Stimulated activated CD4-positive, alpha-beta T cell treated with anti-CD3 and anti-CD28 coated beads, Interleukin-15, amount 100 ng/mL, for 48 hours (primary cell): Measurements from ENCODE around the gene NREP.
"Not testable (repeated sequence)": the region's sequence is repeated elsewhere in the genome, so short reads cannot be mapped to it uniquely, and the experiment has no call there.

ENCODE experiments used
- DNase-seq, 2 donors: peaks; one replicate each; pipeline ENCODE4 v3.0.0-alpha.2; 2020; ENCODE audit warnings: low read depth in 2 of 2

The NREP gene

GRCh38 chr5:111739416-111739815 lies 17.6 kb downstream of the NREP start:
- DNase-seq: no peak

- no peak for DNase-seq
Measured at GRCh38 chr5:111738118-111738517, 18.9 kb downstream of the NREP start.

- DNase-seq: no peak
Measured at GRCh38 chr5:111737716-111738115, 19.3 kb downstream of the NREP start.

- DNase-seq: peak; percentile 30 to 42
Measured at GRCh38 chr5:111735583-111736270, 21.3 kb downstream of the NREP start.

GRCh38 chr5:111734597-111734996 lies 22.4 kb downstream of the NREP start:
- no peak for DNase-seq

GRCh38 chr5:111734013-111734412 lies 23.0 kb downstream of the NREP start:
- DNase-seq: peak in 1 of 2 donors; percentile 3

- no peak for DNase-seq
Measured at GRCh38 chr5:111733571-111733970, 23.4 kb downstream of the NREP start.

GRCh38 chr5:111731638-111732037 lies 25.4 kb downstream of the NREP start:
- DNase-seq: no peak

GRCh38 chr5:111730659-111731382 lies 26.2 kb downstream of the NREP start:
- no peak for DNase-seq

- no peak for DNase-seq
Measured at GRCh38 chr5:111728941-111729340, 28.1 kb downstream of the NREP start.

- no peak for DNase-seq
Measured at GRCh38 chr5:111726986-111727385, 30.0 kb downstream of the NREP start.

- DNase-seq: no peak
Measured at GRCh38 chr5:111722140-111722539, 34.9 kb downstream of the NREP start.

- no peak for DNase-seq
Measured at GRCh38 chr5:111720333-111720890, 36.6 kb downstream of the NREP start.

GRCh38 chr5:111719773-111720172 lies 37.2 kb downstream of the NREP start:
- no peak for DNase-seq

- DNase-seq: not testable (repeated sequence)
Measured at GRCh38 chr5:111716789-111717188, 40.2 kb downstream of the NREP start.

GRCh38 chr5:111707630-111708164 lies 49.3 kb downstream of the NREP start:
- no peak for DNase-seq

- DNase-seq: no peak
Measured at GRCh38 chr5:111706345-111706744, 50.6 kb downstream of the NREP start.

GRCh38 chr5:111704452-111705085 lies 52.4 kb downstream of the NREP start:
- no peak for DNase-seq

- DNase-seq: no peak
Measured at GRCh38 chr5:111703662-111704061, 53.3 kb downstream of the NREP start.

- DNase-seq: no peak
Measured at GRCh38 chr5:111699976-111700375, 57.0 kb downstream of the NREP start.

GRCh38 chr5:111699324-111699723 lies 57.7 kb downstream of the NREP start:
- no peak for DNase-seq
